HCT116 (cell line): Measurements from ENCODE around the gene TFEB. TPM values are rescaled to one million over a fixed set of nuclear protein-coding genes. Genes with fewer than 3 reads are reported as not detected.

Experiments
- ATAC-seq: fragments of 200-7000 bp; cut with Tn5 transposase; 2 replicates; pipeline ENCODE4 v1.9.1; 2020; ENCODE audit warnings: mild to moderate bottlenecking, moderate library complexity
- BruUV-seq: library from RNA; stranded (reverse); fragments of 400-500 nt; replicated peaks from 2 replicates; lab custom pipeline; 2021; lab: Mats Ljungman, UMichigan
- CTCF ChIA-PET: fragments of 300-600 bp; sonication (Branson Sonifier 250); formaldehyde crosslinking; loops from one replicate; lab custom pipeline; 2021; ENCODE audit warnings: antibody characterized with exemption; lab: Charles Lee
- POLR2A ChIA-PET: fragments of 300-600, 350-600 bp; sonication (Branson Sonifier 250); formaldehyde crosslinking; loops from one replicate; lab custom pipeline; 2021; ENCODE audit warnings: antibody characterized with exemption; lab: Charles Lee
- RAD21 ChIA-PET, 2 experiments: fragments of 300-600 bp; sonication (Branson Sonifier 250); formaldehyde crosslinking; loops; one replicate each; lab custom pipeline; 2023; ENCODE audit warnings: low total read pairs in 2 of 2; ENCODE audit not compliant: uncharacterized antibody in 2 of 2, unreplicated experiment in 2 of 2, low non-redundant PET in 1 of 2; lab: Charles Lee
- DNase-seq: peaks from one replicate; pipeline ENCODE4 v3.0.0-alpha.2; 2010; ENCODE audit warnings: low read depth, low spot score
- H2AFZ ChIP-seq: fragments of 200-600 bp; shearing (Covaris generic), sonication (generic); 2 replicates; pipeline ENCODE4 v1.6.1; 2017; ENCODE audit warnings: low read depth, mixed run types, mixed read lengths, antibody characterized with exemption, low read length; ENCODE audit not compliant: poor library complexity, severe bottlenecking
- H3K27ac ChIP-seq: 2 replicates; pipeline ENCODE4 v1.5.1; 2012; ENCODE audit warnings: low read depth, low read length
- H3K27me3 ChIP-seq: fragments of 200-600 bp; sonication (generic); 2 replicates; pipeline ENCODE4 v1.6.1; 2016; ENCODE audit warnings: mixed run types, low read length, mixed read lengths; ENCODE audit not compliant: insufficient read depth
- H3K36me3 ChIP-seq, 2 experiments: fragments of 200-500 bp in 1 of 2; fragments of 200-600 bp in 1 of 2; sonication (Bioruptor generic) in 1 of 2; sonication (generic) in 1 of 2; 2 replicates each; pipeline versions ENCODE4 v1.5.1 to v1.6.1; 2014 to 2016; ENCODE audit warnings: low read length in 2 of 2, inconsistent platforms in 1 of 2, mixed read lengths in 1 of 2, mixed run types in 1 of 2; ENCODE audit not compliant: insufficient read depth in 2 of 2, control insufficient read depth in 1 of 2
- H3K4me1 ChIP-seq, 2 experiments: fragments of 200-600 bp in 1 of 2; sonication (generic) in 1 of 2; 2 replicates each; pipeline versions ENCODE4 v1.5.1 to v1.6.1; 2012 to 2017; ENCODE audit warnings: low read length in 2 of 2, inconsistent platforms in 1 of 2, mild to moderate bottlenecking in 1 of 2, mixed read lengths in 1 of 2, mixed run types in 1 of 2, moderate library complexity in 1 of 2; ENCODE audit not compliant: insufficient read depth in 2 of 2, control insufficient read depth in 1 of 2
- H3K4me2 ChIP-seq: fragments of 200-600 bp; sonication (generic); 2 replicates; pipeline ENCODE4 v1.6.1; 2017; ENCODE audit warnings: mixed run types, low read length, mixed read lengths
- H3K4me3 ChIP-seq, 2 experiments: fragments of 200-600 bp in 1 of 2; sonication (generic) in 1 of 2; replicated peaks in 1 of 2; 2 replicates each; pipeline ENCODE4 v1.5.1; 2011 to 2016; ENCODE audit warnings: low read length in 2 of 2, control low read depth in 1 of 2, low read depth in 1 of 2, mild to moderate bottlenecking in 1 of 2, mixed read lengths in 1 of 2, mixed run types in 1 of 2
- H3K79me2 ChIP-seq: fragments of 200-600 bp; sonication (generic); 2 replicates; pipeline ENCODE4 v1.6.1; 2017; ENCODE audit warnings: mild to moderate bottlenecking, mixed run types, low read length, moderate library complexity, mixed read lengths; ENCODE audit not compliant: insufficient read depth
- H3K9ac ChIP-seq: fragments of 200-600 bp; sonication (generic); 2 replicates; pipeline ENCODE4 v1.6.1; 2016; ENCODE audit warnings: low read length, mixed read lengths
- H3K9me2 ChIP-seq: fragments of 200-600 bp; sonication (generic), shearing (Covaris generic); 2 replicates; pipeline ENCODE4 v1.6.1; 2017; ENCODE audit warnings: mixed run types, mild to moderate bottlenecking, moderate library complexity; ENCODE audit not compliant: insufficient read depth
- H3K9me3 ChIP-seq, 2 experiments: fragments of 200-500 bp in 1 of 2; fragments of 200-600 bp in 1 of 2; sonication (Bioruptor generic) in 1 of 2; sonication (generic) in 1 of 2; 2 replicates each; pipeline ENCODE4 v1.6.1; 2014 to 2017; ENCODE audit warnings: low read length in 2 of 2, mixed read lengths in 2 of 2, inconsistent platforms in 1 of 2, low read depth in 1 of 2, mild to moderate bottlenecking in 1 of 2, mixed run types in 1 of 2, moderate library complexity in 1 of 2; ENCODE audit not compliant: control insufficient read depth in 1 of 2, insufficient read depth in 1 of 2
- H4K20me1 ChIP-seq: fragments of 200-600 bp; sonication (generic), shearing (Covaris generic); 2 replicates; pipeline ENCODE4 v1.6.1; 2017; ENCODE audit warnings: mixed run types, mild to moderate bottlenecking, moderate library complexity; ENCODE audit not compliant: insufficient read depth
- CBX3 ChIP-seq: IDR thresholded peaks from 2 replicates; pipeline ENCODE4 v1.6.1; 2012; ENCODE audit warnings: low read depth
- CEBPB ChIP-seq: IDR thresholded peaks from 2 replicates; pipeline ENCODE4 v1.6.1; 2012; ENCODE audit warnings: low read depth
- EGR1 ChIP-seq: IDR thresholded peaks from 2 replicates; pipeline ENCODE4 v1.6.1; 2012; ENCODE audit warnings: low read depth
- ELF1 ChIP-seq: IDR thresholded peaks from 2 replicates; pipeline ENCODE4 v1.6.1; 2012; ENCODE audit warnings: low read depth, borderline replicate concordance
- EZH2 ChIP-seq: fragments of 200-600 bp; sonication (generic); IDR thresholded peaks from 2 replicates; pipeline ENCODE4 v1.6.1; 2017; ENCODE audit warnings: antibody characterized with exemption, mixed run types
- JUND ChIP-seq: IDR thresholded peaks from 2 replicates; pipeline ENCODE4 v1.6.1; 2012
- POLR2A ChIP-seq: IDR thresholded peaks from 2 replicates; pipeline ENCODE4 v1.7.0; 2011; ENCODE audit warnings: borderline replicate concordance; ENCODE audit not compliant: insufficient read depth, insufficient read length; ENCODE audit errors: extremely low read depth
- POLR2AphosphoS5 ChIP-seq: IDR thresholded peaks from 2 replicates; pipeline ENCODE4 v1.6.1; 2011; ENCODE audit warnings: mild to moderate bottlenecking, low read depth, low read length, moderate library complexity
- RAD21 ChIP-seq: IDR thresholded peaks from 2 replicates; pipeline ENCODE4 v1.6.1; 2012; ENCODE audit warnings: low read depth, mild to moderate bottlenecking
- SIN3A ChIP-seq: IDR thresholded peaks from 2 replicates; pipeline ENCODE4 v1.6.1; 2012; ENCODE audit warnings: low read depth
- SRF ChIP-seq: IDR thresholded peaks from 2 replicates; pipeline ENCODE4 v1.6.1; 2012; ENCODE audit warnings: low read depth
- TCF7L2 ChIP-seq: IDR thresholded peaks from 2 replicates; pipeline ENCODE4 v1.7.0; 2011; ENCODE audit warnings: borderline replicate concordance, inconsistent platforms; ENCODE audit not compliant: insufficient read depth, insufficient read length; ENCODE audit errors: extremely low read depth
- YY1 ChIP-seq: IDR thresholded peaks from 2 replicates; pipeline ENCODE4 v1.6.1; 2011; ENCODE audit warnings: low read length, low read depth, moderate library complexity, mild to moderate bottlenecking; ENCODE audit not compliant: insufficient replicate concordance; ENCODE audit errors: extremely low read depth
- ZFX ChIP-seq: fragments of 450-650 bp; IDR thresholded peaks from 2 replicates; pipeline ENCODE4 v1.6.1; 2017
- intact Hi-C: fragments of 100-400 bp; cut with micrococcal nuclease; formaldehyde crosslinking; loops from 2 replicates; pipeline ENCODE4 v1.10.0; 2022
- total RNA-seq: library from RNA; stranded (reverse); gene quantifications from one replicate; pipeline ENCODE4 v1.2.1, GENCODE V29; 2021; ENCODE audit not compliant: unreplicated experiment
- TF ChIP-seq, protein P1 (sequence below): IDR thresholded peaks from 2 replicates; pipeline ENCODE4 v1.6.1; 2012
- TF ChIP-seq, protein P2 (sequence below): IDR thresholded peaks from 2 replicates; pipeline ENCODE4 v1.6.1; 2012; ENCODE audit warnings: low read depth
- TF ChIP-seq, protein P3 (sequence below), 3 experiments: fragments of 200-600 bp in 1 of 3; sonication (generic) in 1 of 3; IDR thresholded peaks in 2 of 3; conservative IDR thresholded peaks in 1 of 3; 2 replicates each; pipeline ENCODE4 v1.5.1; 2012 to 2017; ENCODE audit warnings: low read depth in 2 of 3, low read length in 2 of 3, antibody characterized with exemption in 1 of 3, borderline replicate concordance in 1 of 3, control low read depth in 1 of 3, mild to moderate bottlenecking in 1 of 3, mixed read lengths in 1 of 3, mixed run types in 1 of 3, moderate library complexity in 1 of 3; ENCODE audit not compliant: insufficient read depth in 1 of 3
- TF ChIP-seq, protein P4 (sequence below): IDR thresholded peaks from 2 replicates; pipeline ENCODE4 v1.6.1; 2011; ENCODE audit warnings: mild to moderate bottlenecking, low read length, moderate library complexity; ENCODE audit not compliant: insufficient replicate concordance; ENCODE audit errors: extremely low read depth

TFEB gene
- total RNA-seq, 1 experiment from 2014 or later: 4.8 TPM

DNA sequence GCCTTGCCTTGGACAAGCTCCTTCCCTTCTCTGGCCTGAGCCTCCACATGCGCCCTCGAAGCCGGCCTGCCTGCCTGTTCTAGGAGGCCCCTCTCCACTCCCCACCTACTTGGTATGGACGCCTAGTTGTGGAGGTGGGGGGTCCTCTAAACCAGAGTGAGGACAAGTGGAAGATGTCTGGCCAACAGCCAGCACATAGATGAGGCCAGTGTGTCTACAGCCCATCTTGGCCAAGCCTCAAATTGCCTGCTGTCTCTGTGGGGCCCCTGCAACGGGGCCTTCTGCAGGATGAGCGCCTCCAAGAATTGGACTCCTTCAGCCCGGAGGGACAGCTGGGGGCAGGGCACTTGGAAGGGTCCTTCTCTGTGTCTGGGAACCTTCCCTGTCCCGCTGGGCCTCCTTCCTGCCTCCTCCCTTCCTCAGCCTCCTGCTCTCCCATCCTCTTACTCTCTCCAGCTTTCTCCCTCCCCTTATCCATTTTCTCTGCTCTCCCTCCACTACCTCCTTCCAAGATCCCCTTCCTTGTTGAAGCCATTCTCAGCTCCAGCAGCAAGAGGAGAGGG is 95.5 kb downstream of the TFEB start:
- CTCF ChIA-PET: no interaction called here
- RAD21 ChIA-PET: interaction anchor here in 1 of 2 experiments (0.5 kb wide), 1 partner anchor 41 kb away, joined by 3 read pairs; no protein-coding TSS in a partner anchor
- H3K4me3 ChIP-seq: no peak overlapping the region
- no TSS peak for BruUV-seq
- H4K20me1 ChIP-seq: no peaks in the 10 kb centered on the region
- DNase-seq (no peak), ATAC-seq (no peak)
- peaks cover 24 to 37% of the 10 kb centered on the region in 2 experiments for H3K4me1 ChIP-seq
- H3K27ac ChIP-seq: no peak overlapping the region
- POLR2A ChIA-PET: no interaction called here
- TF ChIP-seq CBX3: no peak
- TF ChIP-seq, protein P1, sequence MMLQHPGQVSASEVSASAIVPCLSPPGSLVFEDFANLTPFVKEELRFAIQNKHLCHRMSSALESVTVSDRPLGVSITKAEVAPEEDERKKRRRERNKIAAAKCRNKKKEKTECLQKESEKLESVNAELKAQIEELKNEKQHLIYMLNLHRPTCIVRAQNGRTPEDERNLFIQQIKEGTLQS: no peak
- TF ChIP-seq ZFX: no peak
- no peak for TF ChIP-seq EZH2
- TF ChIP-seq TCF7L2: no peak
- TF ChIP-seq SIN3A: no peak
- no peak for TF ChIP-seq POLR2A
- no peak for TF ChIP-seq YY1
- no peak for TF ChIP-seq SRF
- TF ChIP-seq, protein P2, sequence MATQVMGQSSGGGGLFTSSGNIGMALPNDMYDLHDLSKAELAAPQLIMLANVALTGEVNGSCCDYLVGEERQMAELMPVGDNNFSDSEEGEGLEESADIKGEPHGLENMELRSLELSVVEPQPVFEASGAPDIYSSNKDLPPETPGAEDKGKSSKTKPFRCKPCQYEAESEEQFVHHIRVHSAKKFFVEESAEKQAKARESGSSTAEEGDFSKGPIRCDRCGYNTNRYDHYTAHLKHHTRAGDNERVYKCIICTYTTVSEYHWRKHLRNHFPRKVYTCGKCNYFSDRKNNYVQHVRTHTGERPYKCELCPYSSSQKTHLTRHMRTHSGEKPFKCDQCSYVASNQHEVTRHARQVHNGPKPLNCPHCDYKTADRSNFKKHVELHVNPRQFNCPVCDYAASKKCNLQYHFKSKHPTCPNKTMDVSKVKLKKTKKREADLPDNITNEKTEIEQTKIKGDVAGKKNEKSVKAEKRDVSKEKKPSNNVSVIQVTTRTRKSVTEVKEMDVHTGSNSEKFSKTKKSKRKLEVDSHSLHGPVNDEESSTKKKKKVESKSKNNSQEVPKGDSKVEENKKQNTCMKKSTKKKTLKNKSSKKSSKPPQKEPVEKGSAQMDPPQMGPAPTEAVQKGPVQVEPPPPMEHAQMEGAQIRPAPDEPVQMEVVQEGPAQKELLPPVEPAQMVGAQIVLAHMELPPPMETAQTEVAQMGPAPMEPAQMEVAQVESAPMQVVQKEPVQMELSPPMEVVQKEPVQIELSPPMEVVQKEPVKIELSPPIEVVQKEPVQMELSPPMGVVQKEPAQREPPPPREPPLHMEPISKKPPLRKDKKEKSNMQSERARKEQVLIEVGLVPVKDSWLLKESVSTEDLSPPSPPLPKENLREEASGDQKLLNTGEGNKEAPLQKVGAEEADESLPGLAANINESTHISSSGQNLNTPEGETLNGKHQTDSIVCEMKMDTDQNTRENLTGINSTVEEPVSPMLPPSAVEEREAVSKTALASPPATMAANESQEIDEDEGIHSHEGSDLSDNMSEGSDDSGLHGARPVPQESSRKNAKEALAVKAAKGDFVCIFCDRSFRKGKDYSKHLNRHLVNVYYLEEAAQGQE: no peak
- no peak for TF ChIP-seq CEBPB
- TF ChIP-seq POLR2AphosphoS5: no peak
- no peak for TF ChIP-seq JUND
- TF ChIP-seq EGR1: no peak
- TF ChIP-seq ELF1: no peak
- TF ChIP-seq, protein P3, sequence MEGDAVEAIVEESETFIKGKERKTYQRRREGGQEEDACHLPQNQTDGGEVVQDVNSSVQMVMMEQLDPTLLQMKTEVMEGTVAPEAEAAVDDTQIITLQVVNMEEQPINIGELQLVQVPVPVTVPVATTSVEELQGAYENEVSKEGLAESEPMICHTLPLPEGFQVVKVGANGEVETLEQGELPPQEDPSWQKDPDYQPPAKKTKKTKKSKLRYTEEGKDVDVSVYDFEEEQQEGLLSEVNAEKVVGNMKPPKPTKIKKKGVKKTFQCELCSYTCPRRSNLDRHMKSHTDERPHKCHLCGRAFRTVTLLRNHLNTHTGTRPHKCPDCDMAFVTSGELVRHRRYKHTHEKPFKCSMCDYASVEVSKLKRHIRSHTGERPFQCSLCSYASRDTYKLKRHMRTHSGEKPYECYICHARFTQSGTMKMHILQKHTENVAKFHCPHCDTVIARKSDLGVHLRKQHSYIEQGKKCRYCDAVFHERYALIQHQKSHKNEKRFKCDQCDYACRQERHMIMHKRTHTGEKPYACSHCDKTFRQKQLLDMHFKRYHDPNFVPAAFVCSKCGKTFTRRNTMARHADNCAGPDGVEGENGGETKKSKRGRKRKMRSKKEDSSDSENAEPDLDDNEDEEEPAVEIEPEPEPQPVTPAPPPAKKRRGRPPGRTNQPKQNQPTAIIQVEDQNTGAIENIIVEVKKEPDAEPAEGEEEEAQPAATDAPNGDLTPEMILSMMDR (IDR thresholded peaks at IDR 0.05 in 2 of 3, conservative IDR thresholded peaks at IDR 0.05 in 1 of 3; ENCODE audit: borderline replicate concordance in 1 of 3, insufficient read depth in 1 of 3, low read depth in 2 of 3, low read length in 2 of 3): no peak
- TF ChIP-seq RAD21: no peak
- TF ChIP-seq, protein P4, sequence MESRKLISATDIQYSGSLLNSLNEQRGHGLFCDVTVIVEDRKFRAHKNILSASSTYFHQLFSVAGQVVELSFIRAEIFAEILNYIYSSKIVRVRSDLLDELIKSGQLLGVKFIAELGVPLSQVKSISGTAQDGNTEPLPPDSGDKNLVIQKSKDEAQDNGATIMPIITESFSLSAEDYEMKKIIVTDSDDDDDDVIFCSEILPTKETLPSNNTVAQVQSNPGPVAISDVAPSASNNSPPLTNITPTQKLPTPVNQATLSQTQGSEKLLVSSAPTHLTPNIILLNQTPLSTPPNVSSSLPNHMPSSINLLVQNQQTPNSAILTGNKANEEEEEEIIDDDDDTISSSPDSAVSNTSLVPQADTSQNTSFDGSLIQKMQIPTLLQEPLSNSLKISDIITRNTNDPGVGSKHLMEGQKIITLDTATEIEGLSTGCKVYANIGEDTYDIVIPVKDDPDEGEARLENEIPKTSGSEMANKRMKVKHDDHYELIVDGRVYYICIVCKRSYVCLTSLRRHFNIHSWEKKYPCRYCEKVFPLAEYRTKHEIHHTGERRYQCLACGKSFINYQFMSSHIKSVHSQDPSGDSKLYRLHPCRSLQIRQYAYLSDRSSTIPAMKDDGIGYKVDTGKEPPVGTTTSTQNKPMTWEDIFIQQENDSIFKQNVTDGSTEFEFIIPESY: no peak
- intact Hi-C loops: no loop called here
- no peak overlapping the region for H3K9ac ChIP-seq
- no peak overlapping the region for H2AFZ ChIP-seq
- no peaks in the 10 kb centered on the region for H3K9me3 ChIP-seq
- H3K79me2 ChIP-seq: peaks cover 10% of the 10 kb centered on the region; the same call in 1 of the 2 replicates
- no peaks in the 10 kb centered on the region for H3K36me3 ChIP-seq
- no peaks in the 10 kb centered on the region for H3K27me3 ChIP-seq
- no peak overlapping the region for H3K4me2 ChIP-seq
- H3K9me2 ChIP-seq: no peaks in the 10 kb centered on the region
